Breast epithelium (tissue), 4 donors: ENCODE data around the gene FAM47E. TPM values are rescaled to one million over a fixed set of nuclear protein-coding genes. Genes with fewer than 3 reads are reported as not detected.

Experiments used
- DNase-seq, 2 donors: peaks; one replicate each; pipeline ENCODE4 v3.0.0-alpha.2; 2019; ENCODE audit warnings: low spot score in 2 of 2
- H3K27ac ChIP-seq, 2 donors: fragments of 200-600 bp; sonication (generic) in 1 of 2; one replicate each; pipeline ENCODE4 v1.5.1; 2016 to 2019; ENCODE audit warnings: mild to moderate bottlenecking in 1 of 2
- H3K27me3 ChIP-seq, 2 donors: fragments of 200-600 bp; sonication (generic) in 1 of 2; one replicate each; pipeline versions ENCODE4 v1.5.1 to v1.6.0; 2017 to 2019; ENCODE audit warnings: control low read depth in 1 of 2, mild to moderate bottlenecking in 1 of 2
- H3K36me3 ChIP-seq: fragments of 200-600 bp; one replicate; pipeline ENCODE4 v1.5.1; 2019
- H3K4me1 ChIP-seq, 2 donors: fragments of 200-600 bp; sonication (generic); one replicate each; pipeline ENCODE4 v1.5.1; 2016 to 2019; ENCODE audit warnings: control low read depth in 1 of 2
- H3K4me3 ChIP-seq, 3 donors: fragments of 200-600 bp; sonication (generic); 1 replicate in 2 of 3; 2 replicates in 1 of 3; pipeline ENCODE4 v1.5.1; 2016 to 2019; ENCODE audit warnings: mild to moderate bottlenecking in 3 of 3, moderate library complexity in 2 of 3
- H3K9me3 ChIP-seq, 2 donors: fragments of 200-600 bp; sonication (generic) in 1 of 2; one replicate each; pipeline ENCODE4 v1.5.1; 2016 to 2019; ENCODE audit warnings: control low read depth in 1 of 2
- CTCF ChIP-seq, 3 donors: fragments of 450-650 bp; IDR thresholded peaks; one replicate each; pipeline ENCODE4 v1.5.1; 2016 to 2017; ENCODE audit warnings: antibody characterized with exemption in 3 of 3, mild to moderate bottlenecking in 3 of 3, moderate library complexity in 3 of 3
- POLR2A ChIP-seq: fragments of 450-650 bp; IDR thresholded peaks from one replicate; pipeline ENCODE4 v1.6.1; 2016; ENCODE audit warnings: antibody characterized with exemption, mild to moderate bottlenecking, moderate library complexity
- POLR2AphosphoS5 ChIP-seq, 3 donors: sonication (generic); formaldehyde crosslinking; IDR thresholded peaks; one replicate each; pipeline ENCODE4 v1.6.1; 2017; ENCODE audit warnings: antibody characterized with exemption in 3 of 3
- intact Hi-C: fragments of 100-400 bp; cut with DNase I; formaldehyde crosslinking; loops from one replicate; pipeline ENCODE4 v1.15.1; 2023; ENCODE audit warnings: low total_unique reads
- total RNA-seq, 3 donors: library from RNA; depleted of rRNA; stranded (reverse); fragments of >200 nt; gene quantifications; one replicate each; pipeline ENCODE4 v1.1.0, GENCODE V29; 2016

FAM47E gene
- total RNA-seq: 10 to 100 TPM in 1 of 3 donors, 1 to 10 TPM in 2; 6.1 to 17.9 (median 9.5) TPM

GRCh38 chr4:76251441-76252270 lies at the start of gene FAM47E:
Gene FAM47E, plus strand, starts transcription at chr4:76251721. Its CDS starts 26 bp downstream, at chr4:76251747.
- Histone ChIP-seq H3K36me3 (no peaks in the 10 kb centered on the region), H3K4me3 (peak within 1 kb of the TSS; percentile 57 to 77 (median 74)), H3K4me1 (no peaks in the 10 kb centered on the region), H3K27me3 (no peaks in the 10 kb centered on the region), H3K27ac (peak within 1 kb of the TSS; percentile 80 to 89), H3K9me3 (no peaks in the 10 kb centered on the region)
- intact Hi-C loops: no loop called here
- peak; percentile 71 to 92 for DNase-seq
- TF ChIP-seq CTCF (IDR thresholded peaks at IDR 0.05) (no peak), POLR2AphosphoS5 (IDR thresholded peaks at IDR 0.05) (peak; percentile 21 to 78 (median 29)), POLR2A (peak; percentile 10)

- no peak for DNase-seq
- intact Hi-C loops: no loop called here
- Histone ChIP-seq H3K36me3 (no peaks in the 10 kb centered on the region), H3K27me3 (no peaks in the 10 kb centered on the region), H3K27ac (peak overlapping the region in 1 of 2 donors; percentile 16), H3K4me1 (peaks cover 0 to 16% of the 10 kb centered on the region in 2 donors), H3K4me3 (no peak overlapping the region), H3K9me3 (no peaks in the 10 kb centered on the region)
- no peak for TF ChIP-seq CTCF (IDR thresholded peaks at IDR 0.05)
- no peak for TF ChIP-seq POLR2AphosphoS5 (IDR thresholded peaks at IDR 0.05)
- TF ChIP-seq POLR2A: no peak
Measured at GRCh38 chr4:76203541-76203940, 48.0 kb upstream of the FAM47E start.

- intact Hi-C loops: no loop called here
- peak overlapping the region in 1 of 2 donors; percentile 10 for H3K27ac ChIP-seq
- no peak for DNase-seq
- H3K4me1 ChIP-seq: peaks cover 0 to 14% of the 10 kb centered on the region in 2 donors
- no peaks in the 10 kb centered on the region for H3K36me3 ChIP-seq
- no peak overlapping the region for H3K4me3 ChIP-seq
- H3K27me3 ChIP-seq: no peaks in the 10 kb centered on the region
- H3K9me3 ChIP-seq: no peaks in the 10 kb centered on the region
- no peak for TF ChIP-seq POLR2AphosphoS5 (IDR thresholded peaks at IDR 0.05)
- no peak for TF ChIP-seq POLR2A
- TF ChIP-seq CTCF (IDR thresholded peaks at IDR 0.05): no peak
Measured at GRCh38 chr4:76204936-76205335, 46.6 kb upstream of the FAM47E start.

GRCh38 chr4:76205476-76205875 lies 46.0 kb upstream of the FAM47E start:
- no peaks in the 10 kb centered on the region for H3K9me3 ChIP-seq
- peak overlapping the region; percentile 66 to 98 for H3K27ac ChIP-seq
- DNase-seq: no peak
- H3K27me3 ChIP-seq: no peaks in the 10 kb centered on the region
- no peak overlapping the region for H3K4me3 ChIP-seq
- no peak for TF ChIP-seq CTCF (IDR thresholded peaks at IDR 0.05)
- TF ChIP-seq POLR2A: no peak
- TF ChIP-seq POLR2AphosphoS5 (IDR thresholded peaks at IDR 0.05): no peak
- peaks cover 0 to 19% of the 10 kb centered on the region in 2 donors for H3K4me1 ChIP-seq
- H3K36me3 ChIP-seq: no peaks in the 10 kb centered on the region
- intact Hi-C loops: no loop called here

- DNase-seq: no peak
- intact Hi-C loops: no loop called here
- TF ChIP-seq CTCF (IDR thresholded peaks at IDR 0.05) (no peak), POLR2AphosphoS5 (IDR thresholded peaks at IDR 0.05) (no peak), POLR2A (no peak)
- Histone ChIP-seq H3K36me3 (no peaks in the 10 kb centered on the region), H3K4me1 (peaks cover 0 to 28% of the 10 kb centered on the region in 2 donors), H3K9me3 (no peaks in the 10 kb centered on the region), H3K27ac (peak overlapping the region; percentile 66 to 98), H3K4me3 (no peak overlapping the region), H3K27me3 (no peaks in the 10 kb centered on the region)
Measured at GRCh38 chr4:76206222-76206942, 45.1 kb upstream of the FAM47E start.
